NCI-H1694 (cell line): Measurements from ENCODE around the gene WDR82.

Experiments used
- DNase-seq: peaks from one replicate; lab custom pipeline; 2025; lab: John Stamatoyannopoulos, UW

Gene WDR82, protein sequence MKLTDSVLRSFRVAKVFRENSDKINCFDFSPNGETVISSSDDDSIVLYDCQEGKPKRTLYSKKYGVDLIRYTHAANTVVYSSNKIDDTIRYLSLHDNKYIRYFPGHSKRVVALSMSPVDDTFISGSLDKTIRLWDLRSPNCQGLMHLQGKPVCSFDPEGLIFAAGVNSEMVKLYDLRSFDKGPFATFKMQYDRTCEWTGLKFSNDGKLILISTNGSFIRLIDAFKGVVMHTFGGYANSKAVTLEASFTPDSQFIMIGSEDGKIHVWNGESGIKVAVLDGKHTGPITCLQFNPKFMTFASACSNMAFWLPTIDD

DNA sequence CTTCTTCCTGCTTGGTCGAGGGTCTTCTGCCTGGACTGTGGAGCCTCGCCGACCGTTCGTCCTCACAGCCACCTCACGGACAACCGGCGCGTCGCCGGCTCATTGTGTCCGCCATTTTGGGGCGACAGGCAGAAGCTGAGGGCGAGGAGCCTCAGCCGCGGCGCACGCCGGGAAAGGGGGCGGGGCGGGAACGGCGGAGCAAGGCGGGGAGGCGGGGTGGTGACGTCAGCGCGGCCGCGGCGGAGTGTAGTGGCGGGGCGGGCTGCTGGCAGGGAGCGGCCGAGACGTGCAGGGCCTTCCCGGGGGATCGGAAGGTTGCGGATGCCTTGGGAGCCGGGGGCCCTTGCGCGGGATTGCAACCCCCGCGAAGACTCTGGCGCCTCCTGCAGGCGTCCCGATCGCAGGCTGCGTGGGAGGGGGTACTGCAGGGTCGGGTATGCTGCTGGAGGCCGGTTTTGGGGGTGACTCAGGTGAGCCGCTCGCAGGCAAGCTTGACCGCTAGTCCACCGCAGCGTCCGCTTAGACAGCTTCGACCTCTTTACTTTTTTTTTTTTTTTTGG, at the start of gene WDR82:
TSS of gene WDR82 (minus strand) at position 140 of the 560 bp plus-strand sequence. CDS start 288 bp downstream, outside the sequence.
- DNase-seq = peak; percentile 31

GRCh38 chr3:52327486-52328290, 49.2 kb upstream of the WDR82 start:
- DNase-seq = no peak

DNA sequence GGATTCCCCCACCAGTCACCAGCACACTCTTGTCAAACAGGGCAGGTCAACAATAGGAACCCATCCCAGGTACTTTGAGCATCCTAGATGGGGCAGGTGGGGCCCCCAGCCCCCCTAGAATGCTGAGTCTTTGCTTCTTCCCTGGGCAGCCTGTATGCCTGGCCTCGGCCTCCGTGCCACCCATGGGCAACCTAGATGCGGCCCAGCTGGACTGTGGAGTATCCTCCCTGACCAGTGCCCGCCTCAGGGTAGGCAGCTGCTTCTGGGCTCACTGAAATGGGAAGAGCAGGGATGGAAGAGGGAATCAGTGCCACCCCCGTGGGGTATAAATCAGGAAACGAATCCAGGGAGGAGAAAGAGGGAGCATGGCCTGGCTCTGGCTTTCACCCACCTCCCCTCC, 48.5 kb upstream of the WDR82 start:
- no peak for DNase-seq

DNA sequence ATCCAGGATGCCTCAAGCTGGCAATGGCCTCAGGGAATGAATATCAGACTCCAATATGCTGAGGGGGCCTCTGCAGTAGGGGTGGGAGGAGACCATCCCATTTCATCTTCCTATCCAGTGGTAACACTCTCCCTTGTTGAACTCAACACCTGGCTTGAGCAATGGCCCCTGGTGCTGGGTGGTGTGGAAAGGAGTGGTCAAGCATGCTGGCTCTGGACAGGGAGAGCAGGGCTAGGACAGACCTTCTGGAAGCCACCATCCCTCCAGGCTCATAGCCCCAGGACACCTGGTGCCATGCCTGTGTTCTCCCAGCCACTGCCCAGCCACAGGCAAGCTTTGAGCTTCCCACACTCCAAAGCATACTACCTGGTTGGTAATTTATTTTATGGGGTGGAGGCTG, 47.2 kb upstream of the WDR82 start:
- DNase-seq = no peak

DNA sequence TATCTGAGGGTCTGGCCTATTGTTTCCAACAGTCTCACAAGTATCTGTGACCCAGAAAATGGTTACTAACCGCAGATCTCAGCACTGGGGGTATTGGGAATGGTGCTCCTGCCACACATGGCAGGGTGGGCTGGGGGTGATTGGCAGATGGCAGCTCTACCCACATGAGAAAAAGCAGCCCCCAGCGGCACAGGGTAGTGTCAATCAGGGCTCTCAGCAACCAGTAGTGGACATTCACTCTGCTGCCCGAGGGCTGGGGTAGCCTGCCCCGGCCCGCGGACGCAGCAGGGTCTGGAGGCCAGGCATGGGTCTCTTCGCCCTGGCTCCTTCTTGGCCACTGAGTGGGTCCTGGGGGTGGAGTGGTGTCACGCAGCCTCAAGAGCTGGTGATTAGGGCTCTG, 46.2 kb upstream of the WDR82 start:
- no peak for DNase-seq

GRCh38 chr3:52323526-52324295, 45.3 kb upstream of the WDR82 start:
- DNase-seq = no peak

GRCh38 chr3:52322466-52322865, 44.0 kb upstream of the WDR82 start:
- DNase-seq = no peak

DNA sequence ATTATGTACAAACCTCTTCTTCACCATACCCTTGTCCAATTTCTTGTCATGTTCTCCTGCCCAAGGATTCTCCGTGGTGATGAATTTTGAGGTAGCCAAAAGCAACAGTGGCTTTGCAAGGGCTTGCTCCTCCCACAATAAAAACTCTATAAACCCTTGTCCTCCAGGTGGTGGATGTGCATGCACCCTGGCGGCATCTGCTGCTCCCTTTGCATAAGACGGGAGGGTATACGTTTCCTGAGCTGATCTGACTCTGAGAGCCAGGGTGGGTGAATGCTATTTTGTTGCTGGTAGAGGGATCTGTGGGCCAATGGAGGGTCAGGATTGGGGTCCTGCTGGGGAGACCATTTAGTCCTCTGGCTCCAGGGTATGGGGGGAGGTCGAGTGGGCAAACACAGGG, 43.0 kb upstream of the WDR82 start:
- DNase-seq = no peak

- DNase-seq = no peak
Measured at GRCh38 chr3:52319921-52320595, 41.6 kb upstream of the WDR82 start.

DNA sequence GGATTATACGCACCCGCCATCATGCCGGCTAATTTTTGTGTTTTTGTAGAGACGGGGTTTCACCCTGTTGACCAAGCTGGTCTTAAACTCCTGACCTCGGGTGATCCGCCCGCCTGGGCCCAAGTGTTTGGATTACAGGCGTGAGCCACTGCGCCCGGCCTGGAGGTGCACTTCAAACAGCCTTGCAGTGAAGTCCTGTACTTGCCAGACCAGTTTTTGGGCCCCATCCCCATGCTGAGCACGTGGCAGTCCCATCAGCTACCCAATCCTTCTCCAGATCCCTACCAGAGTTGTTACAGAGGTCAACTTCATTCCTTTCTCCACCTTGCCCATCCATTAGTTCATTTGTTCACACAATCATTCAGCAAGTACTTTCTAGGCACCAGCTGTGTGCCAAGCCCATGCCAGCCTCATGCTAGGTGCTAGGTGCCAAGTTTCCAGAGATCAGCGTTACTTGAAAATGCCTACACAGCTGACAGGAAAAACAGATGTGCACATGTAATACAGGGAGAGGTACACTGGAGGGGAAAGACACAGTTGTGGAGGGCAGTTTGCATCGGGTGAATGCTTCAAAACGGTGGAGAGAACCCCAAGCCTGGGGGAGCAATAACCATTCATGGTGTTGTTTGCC, 39.9 kb upstream of the WDR82 start:
- no peak for DNase-seq

DNA sequence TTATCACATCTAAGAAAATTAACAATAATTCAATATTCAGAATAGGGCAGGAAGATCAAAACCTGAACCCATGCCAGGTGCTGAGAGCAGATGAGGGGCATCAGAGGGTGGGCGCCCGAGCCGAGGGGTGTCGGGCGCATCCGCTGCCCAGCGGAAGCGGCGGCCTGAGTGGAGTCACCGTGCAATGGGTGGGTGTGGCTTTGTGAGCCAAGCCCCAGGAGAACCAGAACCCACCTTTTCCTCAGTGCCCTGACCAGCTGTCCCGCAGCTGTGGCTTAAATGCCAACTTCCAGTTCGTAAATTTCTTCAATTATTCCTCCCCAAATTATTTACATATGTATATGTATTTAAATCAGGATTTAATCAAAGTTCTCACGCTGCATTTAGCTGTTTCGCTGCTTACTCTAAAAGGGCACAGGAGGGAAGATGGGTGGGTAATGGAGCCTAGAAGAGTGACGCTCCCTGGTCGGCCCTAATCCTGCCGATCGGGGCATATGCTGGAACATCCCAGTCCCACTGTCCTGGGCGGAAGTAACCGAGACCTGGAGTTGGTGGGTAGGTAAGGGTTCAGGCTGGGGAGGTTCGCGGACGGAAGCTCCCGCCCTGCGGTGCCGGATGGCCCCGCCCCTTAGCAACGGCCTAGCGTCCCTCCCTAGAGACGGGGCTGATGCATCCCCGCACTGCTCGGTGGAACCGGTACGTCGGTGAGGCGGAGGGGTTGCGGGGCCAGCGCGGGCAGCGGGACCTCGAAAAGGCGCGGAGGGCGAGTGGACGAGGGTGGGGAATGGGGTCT, 39.0 kb upstream of the WDR82 start:
- DNase-seq = no peak

GRCh38 chr3:52315977-52316764, 37.7 kb upstream of the WDR82 start, which contains the start of gene DNAH1:
TSS of gene DNAH1 (plus strand) at chr3:52316319. CDS start at chr3:52322443, 6,124 bp downstream.
- DNase-seq = no peak

DNA sequence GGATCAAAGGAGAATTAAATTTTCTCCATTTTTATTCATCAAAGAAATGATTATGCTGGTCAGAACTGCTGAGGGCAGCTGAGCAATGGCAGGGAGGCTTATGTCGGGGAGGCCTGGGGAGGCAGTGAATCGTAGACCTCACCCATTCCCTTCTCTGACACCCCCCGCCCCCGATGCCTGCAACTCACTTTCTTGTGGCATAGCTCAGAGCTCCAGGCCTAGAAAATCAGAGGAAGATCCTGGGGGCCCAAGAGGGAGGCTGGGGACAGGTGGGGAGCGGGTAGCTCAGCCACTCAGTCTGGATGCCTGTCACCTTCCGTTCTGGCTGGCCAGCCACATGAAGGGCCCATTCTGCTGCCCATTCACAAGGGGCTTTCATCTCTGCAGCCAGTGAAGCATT, 36.6 kb upstream of the WDR82 start:
- DNase-seq = no peak

- no peak for DNase-seq
Measured at GRCh38 chr3:52314489-52314888, 36.0 kb upstream of the WDR82 start.

GRCh38 chr3:52313774-52314188, 35.3 kb upstream of the WDR82 start:
- DNase-seq = no peak

DNA sequence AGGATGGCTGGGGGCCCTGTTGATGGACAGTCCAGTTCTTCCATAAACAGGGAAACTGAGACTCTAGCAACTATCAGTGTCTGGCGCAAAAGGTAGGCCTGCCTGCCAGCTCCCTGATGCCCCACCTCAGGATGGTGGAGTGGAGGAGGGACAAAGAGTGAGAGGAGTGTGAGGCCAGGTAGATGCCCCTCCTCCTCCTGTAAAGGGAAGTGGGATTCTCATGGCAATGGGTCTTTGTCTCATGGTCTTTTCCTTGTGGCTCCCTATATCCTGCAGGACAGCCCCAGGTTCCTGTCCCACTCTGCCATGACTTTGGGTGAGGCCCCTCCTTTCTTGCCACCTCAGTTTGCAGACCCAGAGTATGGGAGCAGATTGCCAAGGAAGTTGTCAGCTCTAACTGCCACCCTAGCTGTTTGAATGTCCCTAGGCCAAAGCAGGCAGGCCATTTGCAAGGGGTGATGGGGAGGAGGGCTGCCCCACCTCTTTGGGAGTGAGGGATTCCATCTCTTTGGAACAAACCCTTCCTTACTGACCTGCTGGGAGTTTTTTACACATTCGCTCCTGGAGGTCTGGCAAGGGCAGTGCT, 34.8 kb upstream of the WDR82 start:
- DNase-seq = no peak

GRCh38 chr3:52311576-52312119, 33.2 kb upstream of the WDR82 start:
- no peak for DNase-seq

GRCh38 chr3:52310861-52311575, 32.6 kb upstream of the WDR82 start:
- no peak for DNase-seq
